ENCODE data around the gene REG3A.

REG3A gene

GRCh38 chr2:79116997-79117928 is 42.3 kb downstream of the REG3A start:
- DNase-seq, result no peak

- DNase-seq, result no peak
Observed at GRCh38 chr2:79114797-79115494, 44.6 kb downstream of the REG3A start.

DNA sequence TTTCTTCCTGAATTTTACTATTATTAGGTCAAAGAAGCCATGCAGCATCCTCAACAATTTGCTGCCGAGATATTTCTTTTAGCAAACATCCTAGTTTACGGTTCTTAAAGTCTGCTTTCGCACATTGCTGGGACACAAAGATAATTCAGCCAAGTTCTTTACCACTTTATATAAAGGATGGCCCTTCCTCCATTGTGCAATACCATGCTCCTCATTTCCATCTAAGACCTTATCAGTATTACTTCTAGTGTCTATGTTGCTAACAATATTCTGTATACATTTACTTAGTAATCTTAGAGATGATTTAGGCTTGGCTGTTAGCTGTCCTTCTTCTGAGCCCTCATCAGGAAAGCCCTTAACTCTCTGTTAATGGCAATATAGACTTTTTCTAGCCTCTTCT is 47.3 kb downstream of the REG3A start:
- no peak for DNase-seq
